Stimulated activated CD4-positive, alpha-beta T cell treated with anti-CD3 and anti-CD28 coated beads, TNF-alpha, amount 100 ng/mL, for 24 hours (primary cell): Measurements from ENCODE around the gene ZNF609.

Source experiments
- DNase-seq, 3 experiments: peaks; one replicate each; pipeline ENCODE4 v3.0.0-alpha.2; 2020; ENCODE audit warnings: low read depth in 3 of 3

The ZNF609 gene

GRCh38 chr15:64535460-64536243 is 75.3 kb downstream of the ZNF609 start:
- no peak for DNase-seq

GRCh38 chr15:64536244-64536836 is 76.0 kb downstream of the ZNF609 start:
- DNase-seq: no peak

GRCh38 chr15:64542091-64542490 is 81.7 kb downstream of the ZNF609 start:
- no peak for DNase-seq

GRCh38 chr15:64544450-64544849 is 84.1 kb downstream of the ZNF609 start:
- no peak for DNase-seq

GRCh38 chr15:64547275-64547674 is 86.9 kb downstream of the ZNF609 start:
- no peak for DNase-seq

- DNase-seq: no peak
These were observed 87.9 kb downstream of the ZNF609 start for GRCh38 chr15:64548235-64548634.

GRCh38 chr15:64549860-64550259 is 89.5 kb downstream of the ZNF609 start:
- DNase-seq: no peak

- DNase-seq: no peak
These were observed 92.0 kb downstream of the ZNF609 start for GRCh38 chr15:64552281-64552948.

GRCh38 chr15:64558460-64559179 is 98.2 kb downstream of the ZNF609 start:
- DNase-seq: no peak

GRCh38 chr15:64559243-64559642 is 98.9 kb downstream of the ZNF609 start:
- no peak for DNase-seq

- DNase-seq: no peak
These were observed 100.1 kb downstream of the ZNF609 start for GRCh38 chr15:64560501-64560900.

- DNase-seq: no peak
These were observed 100.6 kb downstream of the ZNF609 start for GRCh38 chr15:64560998-64561397.

GRCh38 chr15:64562003-64562640 is 101.7 kb downstream of the ZNF609 start:
- DNase-seq: no peak

GRCh38 chr15:64566102-64566501 is 105.7 kb downstream of the ZNF609 start:
- no peak for DNase-seq

- no peak for DNase-seq
These were observed 106.5 kb downstream of the ZNF609 start for GRCh38 chr15:64566629-64567427.

GRCh38 chr15:64568765-64569164 is 108.4 kb downstream of the ZNF609 start:
- no peak for DNase-seq

GRCh38 chr15:64571857-64572291 is 111.5 kb downstream of the ZNF609 start:
- no peak for DNase-seq

GRCh38 chr15:64572856-64573255 is 112.5 kb downstream of the ZNF609 start:
- DNase-seq: no peak

- no peak for DNase-seq
These were observed 114.1 kb downstream of the ZNF609 start for GRCh38 chr15:64574301-64575017.

GRCh38 chr15:64580696-64581407 is 120.5 kb downstream of the ZNF609 start:
- DNase-seq: no peak
